SK-N-SH treated with all-trans-retinoic acid at 6 μM for 48 hours (cell line): ENCODE measurements around the gene ATP12A.
A peak's percentile ranks its signal among the peaks of the same experiment; 100 is the strongest.

Source experiments
- ATAC-seq: fragments of 200-7000 bp; cut with Tn5 transposase; 3 replicates; pipeline ENCODE4 v1.9.1; 2020; ENCODE audit warnings: mild to moderate bottlenecking, moderate library complexity
- ARNTL ChIP-seq: fragments of 450-650 bp; formaldehyde crosslinking; IDR thresholded peaks from 2 replicates; pipeline ENCODE4 v1.5.0; 2020; ENCODE audit warnings: low read depth, mild to moderate bottlenecking, moderate library complexity, borderline replicate concordance
- CSDC2 ChIP-seq: fragments of 250-450 bp; sonication (Bioruptor Pico); IDR thresholded peaks from 2 replicates; pipeline ENCODE4 v1.5.0; 2020; ENCODE audit warnings: mild to moderate bottlenecking, moderate library complexity
- ISL1 ChIP-seq: fragments of 250-450 bp; sonication (Bioruptor Pico); IDR thresholded peaks from 2 replicates; pipeline ENCODE4 v2.1.2; 2022; ENCODE audit warnings: mild to moderate bottlenecking, moderate library complexity
- OSR1 ChIP-seq: fragments of 250-450 bp; sonication (Bioruptor Pico); IDR thresholded peaks from 2 replicates; pipeline ENCODE4 v1.8.0; 2022; ENCODE audit warnings: moderate library complexity, mild to moderate bottlenecking, inconsistent platforms
- PPARA ChIP-seq: fragments of 250-450 bp; sonication (Bioruptor Pico); IDR thresholded peaks from 2 replicates; pipeline ENCODE4 v1.5.0; 2020; ENCODE audit warnings: mild to moderate bottlenecking, borderline replicate concordance
- RARB ChIP-seq: fragments of 250-450 bp; sonication (Bioruptor Pico); IDR thresholded peaks from 2 replicates; pipeline ENCODE4 v1.8.0; 2021; ENCODE audit warnings: mild to moderate bottlenecking, moderate library complexity
- SNAI2 ChIP-seq: fragments of 250-450 bp; sonication (Bioruptor Pico); IDR thresholded peaks from 2 replicates; pipeline ENCODE4 v1.5.0; 2020; ENCODE audit warnings: mild to moderate bottlenecking, moderate library complexity
- TCF4 ChIP-seq: fragments of 250-450 bp; sonication (Bioruptor Pico); IDR thresholded peaks from 2 replicates; pipeline ENCODE4 v1.8.0; 2021; ENCODE audit warnings: mild to moderate bottlenecking, moderate library complexity, borderline replicate concordance
- ZC3H10 ChIP-seq: fragments of 250-450 bp; sonication (Bioruptor Pico); IDR thresholded peaks from 2 replicates; pipeline ENCODE4 v1.5.1; 2021; ENCODE audit warnings: mild to moderate bottlenecking, moderate library complexity
- ZFP30 ChIP-seq: fragments of 450-650 bp; formaldehyde crosslinking; IDR thresholded peaks from 2 replicates; pipeline ENCODE4 v1.5.0; 2022; ENCODE audit warnings: mild to moderate bottlenecking, moderate library complexity
- ZNF565 ChIP-seq: fragments of 450-650 bp; formaldehyde crosslinking; conservative IDR thresholded peaks from 2 replicates; pipeline ENCODE4 v1.5.0; 2020; ENCODE audit warnings: low read depth, mild to moderate bottlenecking, moderate library complexity
- ZNF70 ChIP-seq: fragments of 450-650 bp; formaldehyde crosslinking; IDR thresholded peaks from 2 replicates; pipeline ENCODE4 v1.5.0; 2020; ENCODE audit warnings: mild to moderate bottlenecking, moderate library complexity
- ZNF8 ChIP-seq: fragments of 450-650 bp; formaldehyde crosslinking; IDR thresholded peaks from 2 replicates; pipeline ENCODE4 v1.5.0; 2020; ENCODE audit warnings: mild to moderate bottlenecking, moderate library complexity
- TF ChIP-seq, protein P1 (sequence below): fragments of 250-450 bp; sonication (Bioruptor Pico); IDR thresholded peaks from 2 replicates; pipeline ENCODE4 v1.8.0; 2021; ENCODE audit warnings: low read depth, mild to moderate bottlenecking, moderate library complexity, borderline replicate concordance
- TF ChIP-seq, protein P2 (sequence below): fragments of 250-450 bp; sonication (Bioruptor Pico); IDR thresholded peaks from 2 replicates; pipeline ENCODE4 v1.5.1; 2020; ENCODE audit warnings: low read depth, mild to moderate bottlenecking, moderate library complexity
- TF ChIP-seq, protein P3 (sequence below): fragments of 250-450 bp; sonication (Bioruptor Pico); IDR thresholded peaks from 2 replicates; pipeline ENCODE4 v1.5.0; 2020; ENCODE audit warnings: mild to moderate bottlenecking, moderate library complexity
- TF ChIP-seq, protein P4 (sequence below): fragments of 250-450 bp; sonication (Bioruptor Pico); IDR thresholded peaks from 2 replicates; pipeline ENCODE4 v1.5.1; 2021; ENCODE audit warnings: mild to moderate bottlenecking, moderate library complexity
- TF ChIP-seq, protein P5 (sequence below): fragments of 250-450 bp; sonication (Bioruptor Pico); IDR thresholded peaks from 2 replicates; pipeline ENCODE4 v1.8.0; 2020; ENCODE audit warnings: mild to moderate bottlenecking, moderate library complexity, borderline replicate concordance

ATP12A gene

DNA sequence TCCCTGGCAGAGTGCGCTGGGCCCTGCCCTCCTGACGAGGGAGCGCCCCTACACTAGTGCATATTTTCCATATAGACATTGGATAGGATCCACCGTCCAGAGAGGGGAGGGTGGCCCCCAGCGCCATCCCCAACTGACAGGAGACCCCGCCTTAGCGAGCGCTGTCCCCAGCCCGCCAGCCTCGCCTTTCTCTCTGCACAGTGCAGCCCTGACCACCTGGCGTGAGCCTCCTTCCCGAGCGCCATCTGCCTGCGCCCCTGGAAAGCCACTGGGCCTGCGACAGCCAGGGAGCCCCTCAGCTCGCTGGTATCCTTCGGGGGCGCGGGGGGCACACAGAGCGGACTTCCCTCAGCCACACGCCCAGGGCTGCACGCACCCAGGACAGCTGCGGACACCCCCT, 42.1 kb upstream of the ATP12A start:
- no peak for TF ChIP-seq ZNF8 (CRISPR knock-in tag)
- no peak for TF ChIP-seq ZFP30 (CRISPR knock-in tag)
- TF ChIP-seq OSR1 = no peak
- TF ChIP-seq CSDC2 (CRISPR knock-in tag) = no peak
- TF ChIP-seq PPARA (CRISPR knock-in tag) = no peak
- no peak for TF ChIP-seq ZC3H10 (CRISPR knock-in tag)
- TF ChIP-seq ZNF70 (CRISPR knock-in tag) = no peak
- no peak for TF ChIP-seq ZNF565 (CRISPR knock-in tag)
- TF ChIP-seq, protein P1, sequence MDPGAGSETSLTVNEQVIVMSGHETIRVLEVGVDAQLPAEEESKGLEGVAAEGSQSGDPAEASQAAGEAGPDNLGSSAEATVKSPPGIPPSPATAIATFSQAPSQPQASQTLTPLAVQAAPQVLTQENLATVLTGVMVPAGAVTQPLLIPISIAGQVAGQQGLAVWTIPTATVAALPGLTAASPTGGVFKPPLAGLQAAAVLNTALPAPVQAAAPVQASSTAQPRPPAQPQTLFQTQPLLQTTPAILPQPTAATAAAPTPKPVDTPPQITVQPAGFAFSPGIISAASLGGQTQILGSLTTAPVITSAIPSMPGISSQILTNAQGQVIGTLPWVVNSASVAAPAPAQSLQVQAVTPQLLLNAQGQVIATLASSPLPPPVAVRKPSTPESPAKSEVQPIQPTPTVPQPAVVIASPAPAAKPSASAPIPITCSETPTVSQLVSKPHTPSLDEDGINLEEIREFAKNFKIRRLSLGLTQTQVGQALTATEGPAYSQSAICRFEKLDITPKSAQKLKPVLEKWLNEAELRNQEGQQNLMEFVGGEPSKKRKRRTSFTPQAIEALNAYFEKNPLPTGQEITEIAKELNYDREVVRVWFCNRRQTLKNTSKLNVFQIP = no peak
- no peak for TF ChIP-seq SNAI2
- TF ChIP-seq RARB (CRISPR knock-in tag) = no peak
- TF ChIP-seq, protein P2, sequence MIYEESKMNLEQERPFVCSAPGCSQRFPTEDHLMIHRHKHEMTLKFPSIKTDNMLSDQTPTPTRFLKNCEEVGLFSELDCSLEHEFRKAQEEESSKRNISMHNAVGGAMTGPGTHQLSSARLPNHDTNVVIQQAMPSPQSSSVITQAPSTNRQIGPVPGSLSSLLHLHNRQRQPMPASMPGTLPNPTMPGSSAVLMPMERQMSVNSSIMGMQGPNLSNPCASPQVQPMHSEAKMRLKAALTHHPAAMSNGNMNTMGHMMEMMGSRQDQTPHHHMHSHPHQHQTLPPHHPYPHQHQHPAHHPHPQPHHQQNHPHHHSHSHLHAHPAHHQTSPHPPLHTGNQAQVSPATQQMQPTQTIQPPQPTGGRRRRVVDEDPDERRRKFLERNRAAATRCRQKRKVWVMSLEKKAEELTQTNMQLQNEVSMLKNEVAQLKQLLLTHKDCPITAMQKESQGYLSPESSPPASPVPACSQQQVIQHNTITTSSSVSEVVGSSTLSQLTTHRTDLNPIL (CRISPR knock-in tag) = no peak
- TF ChIP-seq ARNTL = no peak
- TF ChIP-seq, protein P3, sequence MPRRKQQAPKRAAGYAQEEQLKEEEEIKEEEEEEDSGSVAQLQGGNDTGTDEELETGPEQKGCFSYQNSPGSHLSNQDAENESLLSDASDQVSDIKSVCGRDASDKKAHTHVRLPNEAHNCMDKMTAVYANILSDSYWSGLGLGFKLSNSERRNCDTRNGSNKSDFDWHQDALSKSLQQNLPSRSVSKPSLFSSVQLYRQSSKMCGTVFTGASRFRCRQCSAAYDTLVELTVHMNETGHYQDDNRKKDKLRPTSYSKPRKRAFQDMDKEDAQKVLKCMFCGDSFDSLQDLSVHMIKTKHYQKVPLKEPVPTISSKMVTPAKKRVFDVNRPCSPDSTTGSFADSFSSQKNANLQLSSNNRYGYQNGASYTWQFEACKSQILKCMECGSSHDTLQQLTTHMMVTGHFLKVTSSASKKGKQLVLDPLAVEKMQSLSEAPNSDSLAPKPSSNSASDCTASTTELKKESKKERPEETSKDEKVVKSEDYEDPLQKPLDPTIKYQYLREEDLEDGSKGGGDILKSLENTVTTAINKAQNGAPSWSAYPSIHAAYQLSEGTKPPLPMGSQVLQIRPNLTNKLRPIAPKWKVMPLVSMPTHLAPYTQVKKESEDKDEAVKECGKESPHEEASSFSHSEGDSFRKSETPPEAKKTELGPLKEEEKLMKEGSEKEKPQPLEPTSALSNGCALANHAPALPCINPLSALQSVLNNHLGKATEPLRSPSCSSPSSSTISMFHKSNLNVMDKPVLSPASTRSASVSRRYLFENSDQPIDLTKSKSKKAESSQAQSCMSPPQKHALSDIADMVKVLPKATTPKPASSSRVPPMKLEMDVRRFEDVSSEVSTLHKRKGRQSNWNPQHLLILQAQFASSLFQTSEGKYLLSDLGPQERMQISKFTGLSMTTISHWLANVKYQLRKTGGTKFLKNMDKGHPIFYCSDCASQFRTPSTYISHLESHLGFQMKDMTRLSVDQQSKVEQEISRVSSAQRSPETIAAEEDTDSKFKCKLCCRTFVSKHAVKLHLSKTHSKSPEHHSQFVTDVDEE (CRISPR knock-in tag) = no peak
- ATAC-seq = no peak

- ATAC-seq = no peak
Observed at GRCh38 chr13:24640752-24641151, 39.5 kb upstream of the ATP12A start.

DNA sequence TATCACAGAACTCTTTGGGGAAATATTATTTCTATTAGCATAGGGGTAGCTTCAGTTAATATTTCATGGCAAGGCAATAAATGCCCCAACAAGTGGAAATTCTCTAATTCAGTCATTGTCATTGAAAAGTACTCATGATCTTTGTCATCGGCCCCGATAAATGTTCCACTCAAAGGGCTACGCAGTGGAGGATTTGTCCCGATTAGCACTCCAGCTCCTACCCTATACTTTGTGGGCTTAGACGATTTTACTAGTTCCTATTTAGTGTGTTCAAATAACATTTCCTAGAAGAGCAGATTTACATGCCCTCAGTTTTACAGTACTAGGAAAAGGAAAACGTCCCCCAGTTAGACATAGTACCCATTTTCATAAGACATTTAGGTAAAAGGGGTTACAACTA, 38.0 kb upstream of the ATP12A start:
- ATAC-seq = no peak

More at GRCh38 chr13:24640752-24641151, 39.5 kb upstream of the ATP12A start:
- no peak for TF ChIP-seq TCF4
- TF ChIP-seq, protein P3 (CRISPR knock-in tag) = no peak
- TF ChIP-seq ISL1 (CRISPR knock-in tag) = no peak
- no peak for TF ChIP-seq RARB (CRISPR knock-in tag)
- no peak for TF ChIP-seq ARNTL
- no peak for TF ChIP-seq PPARA (CRISPR knock-in tag)
- TF ChIP-seq OSR1 = no peak
- TF ChIP-seq, protein P4, sequence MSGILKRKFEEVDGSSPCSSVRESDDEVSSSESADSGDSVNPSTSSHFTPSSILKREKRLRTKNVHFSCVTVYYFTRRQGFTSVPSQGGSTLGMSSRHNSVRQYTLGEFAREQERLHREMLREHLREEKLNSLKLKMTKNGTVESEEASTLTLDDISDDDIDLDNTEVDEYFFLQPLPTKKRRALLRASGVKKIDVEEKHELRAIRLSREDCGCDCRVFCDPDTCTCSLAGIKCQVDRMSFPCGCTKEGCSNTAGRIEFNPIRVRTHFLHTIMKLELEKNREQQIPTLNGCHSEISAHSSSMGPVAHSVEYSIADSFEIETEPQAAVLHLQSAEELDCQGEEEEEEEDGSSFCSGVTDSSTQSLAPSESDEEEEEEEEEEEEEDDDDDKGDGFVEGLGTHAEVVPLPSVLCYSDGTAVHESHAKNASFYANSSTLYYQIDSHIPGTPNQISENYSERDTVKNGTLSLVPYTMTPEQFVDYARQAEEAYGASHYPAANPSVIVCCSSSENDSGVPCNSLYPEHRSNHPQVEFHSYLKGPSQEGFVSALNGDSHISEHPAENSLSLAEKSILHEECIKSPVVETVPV (CRISPR knock-in tag) = no peak

DNA sequence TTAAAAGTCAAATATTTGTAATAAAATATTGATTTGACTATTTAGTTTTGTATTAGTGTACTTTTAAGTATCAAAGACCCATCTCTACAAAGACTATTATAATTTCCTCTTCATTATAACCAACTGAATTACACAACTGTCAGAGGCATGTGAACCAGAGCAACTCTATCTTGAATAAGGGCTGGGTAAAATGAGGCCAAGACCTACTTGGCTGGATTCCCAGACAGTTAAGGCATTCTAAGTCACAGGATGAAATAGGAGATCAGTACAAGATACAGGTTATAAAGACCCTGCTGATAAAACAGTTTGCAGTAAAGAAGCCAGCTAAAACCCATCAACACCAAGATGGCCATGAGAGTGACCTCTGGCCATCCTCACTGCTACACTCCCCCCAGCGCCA, 36.2 kb upstream of the ATP12A start:
- 0 out of 2 replicates have a peak, but pooled peaks have one; percentile 12 for TF ChIP-seq ISL1 (CRISPR knock-in tag)
- TF ChIP-seq, protein P5, sequence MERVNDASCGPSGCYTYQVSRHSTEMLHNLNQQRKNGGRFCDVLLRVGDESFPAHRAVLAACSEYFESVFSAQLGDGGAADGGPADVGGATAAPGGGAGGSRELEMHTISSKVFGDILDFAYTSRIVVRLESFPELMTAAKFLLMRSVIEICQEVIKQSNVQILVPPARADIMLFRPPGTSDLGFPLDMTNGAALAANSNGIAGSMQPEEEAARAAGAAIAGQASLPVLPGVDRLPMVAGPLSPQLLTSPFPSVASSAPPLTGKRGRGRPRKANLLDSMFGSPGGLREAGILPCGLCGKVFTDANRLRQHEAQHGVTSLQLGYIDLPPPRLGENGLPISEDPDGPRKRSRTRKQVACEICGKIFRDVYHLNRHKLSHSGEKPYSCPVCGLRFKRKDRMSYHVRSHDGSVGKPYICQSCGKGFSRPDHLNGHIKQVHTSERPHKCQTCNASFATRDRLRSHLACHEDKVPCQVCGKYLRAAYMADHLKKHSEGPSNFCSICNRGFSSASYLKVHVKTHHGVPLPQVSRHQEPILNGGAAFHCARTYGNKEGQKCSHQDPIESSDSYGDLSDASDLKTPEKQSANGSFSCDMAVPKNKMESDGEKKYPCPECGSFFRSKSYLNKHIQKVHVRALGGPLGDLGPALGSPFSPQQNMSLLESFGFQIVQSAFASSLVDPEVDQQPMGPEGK (CRISPR knock-in tag) = no peak
- TF ChIP-seq, all 23 proteins: peak for 1

More for the DNA sequence above, 38.0 kb upstream of the ATP12A start:
- TF ChIP-seq ZNF565 (CRISPR knock-in tag) = no peak
- TF ChIP-seq ZC3H10 (CRISPR knock-in tag) = no peak

More for the DNA sequence above, 36.2 kb upstream of the ATP12A start:
- no peak for ATAC-seq
